Fibroblast of mammary gland (primary cell): ENCODE results near the gene CCDC6.
A peak's percentile ranks its signal among the peaks of the same experiment; 100 is the strongest.

ENCODE experiments used
- DNase-seq: peaks from one replicate; pipeline ENCODE4 v3.0.0-alpha.2; 2010; ENCODE audit warnings: low read depth
- H3K4me3 ChIP-seq: 2 replicates; pipeline ENCODE4 v1.5.1; 2011; ENCODE audit warnings: low read depth, mild to moderate bottlenecking, low read length, moderate library complexity; ENCODE audit not compliant: control insufficient read depth
- CTCF ChIP-seq: conservative IDR thresholded peaks from 2 replicates; pipeline ENCODE4 v1.5.1; 2011; ENCODE audit warnings: low read depth, low read length, inconsistent platforms; ENCODE audit not compliant: control insufficient read depth, insufficient read depth

CCDC6 gene

GRCh38 chr10:59917922-59918321 lies 11.6 kb upstream of the CCDC6 start:
- no peak for TF ChIP-seq CTCF
- no peak for DNase-seq
- no peak overlapping the region for H3K4me3 ChIP-seq

- TF ChIP-seq CTCF, result no peak
- no peak overlapping the region for H3K4me3 ChIP-seq
- no peak for DNase-seq
Measured at GRCh38 chr10:59913547-59914237, 7.3 kb upstream of the CCDC6 start.

- TF ChIP-seq CTCF, result no peak
- H3K4me3 ChIP-seq, result no peak overlapping the region
- peak; percentile 18 for DNase-seq
Measured at GRCh38 chr10:59910867-59911266, 4.5 kb upstream of the CCDC6 start.

GRCh38 chr10:59909815-59910214 lies 3.5 kb upstream of the CCDC6 start:
- H3K4me3 ChIP-seq, result no peak overlapping the region
- no peak for TF ChIP-seq CTCF
- no peak for DNase-seq

GRCh38 chr10:59908808-59909143 lies 2.4 kb upstream of the CCDC6 start:
- DNase-seq, result no peak
- no peak for TF ChIP-seq CTCF
- H3K4me3 ChIP-seq, result no peak overlapping the region

- no peak for TF ChIP-seq CTCF
- peak; percentile 91 for DNase-seq
- H3K4me3 ChIP-seq, result peak overlapping the region; percentile 97
Measured at GRCh38 chr10:59907918-59908807, 1.8 kb upstream of the CCDC6 start.
